ENCODE data around the gene GALNT14. TPM values are rescaled to one million over a fixed set of nuclear protein-coding genes. Genes with fewer than 3 reads are reported as not detected.

The GALNT14 gene
- total RNA-seq, 4 donors from 2014 or later: 0.15 to 0.62 (median 0.35) TPM; not detected in 1

GRCh38 chr2:31051258-31052140, 86.7 kb downstream of the GALNT14 start:
- ATAC-seq: no peak
- no peak overlapping the region for H3K4me3 ChIP-seq
- H3K36me3 ChIP-seq: no peaks in the 10 kb centered on the region
- no peak for TF ChIP-seq EP300 (IDR thresholded peaks at IDR 0.05)
- no peak for TF ChIP-seq POLR2A (IDR thresholded peaks at IDR 0.05)
- TF ChIP-seq POLR2AphosphoS5 (IDR thresholded peaks at IDR 0.05): no peak
- TF ChIP-seq CTCF (IDR thresholded peaks at IDR 0.05): no peak
- no peaks in the 10 kb centered on the region for H3K27me3 ChIP-seq
- H3K9me3 ChIP-seq: no peaks in the 10 kb centered on the region
- no peak overlapping the region for H3K27ac ChIP-seq
- H3K4me1 ChIP-seq: no peaks in the 10 kb centered on the region
- WGBS, 2 donors (ENCODE audit: low coverage in 1 of 2): 80 to 89% methylated on average over 4 to 5 of the region's 9 CpGs

- Histone ChIP-seq H3K36me3 (no peaks in the 10 kb centered on the region), H3K4me3 (no peak overlapping the region), H3K27ac (no peak overlapping the region), H3K4me1 (no peaks in the 10 kb centered on the region), H3K27me3 (no peaks in the 10 kb centered on the region), H3K9me3 (no peaks in the 10 kb centered on the region)
- no peak for ATAC-seq
- no peak for TF ChIP-seq EP300 (IDR thresholded peaks at IDR 0.05)
- TF ChIP-seq POLR2AphosphoS5 (IDR thresholded peaks at IDR 0.05): no peak
- TF ChIP-seq CTCF (IDR thresholded peaks at IDR 0.05): no peak
- no peak for TF ChIP-seq POLR2A (IDR thresholded peaks at IDR 0.05)
- WGBS, 2 donors (ENCODE audit: low coverage in 1 of 2): 64 to 92% methylated on average over 6 to 14 of the region's 14 CpGs
These were observed 88.2 kb downstream of the GALNT14 start for GRCh38 chr2:31049916-31050588.

- no peak overlapping the region for H3K4me3 ChIP-seq
- no peak for TF ChIP-seq POLR2A (IDR thresholded peaks at IDR 0.05)
- TF ChIP-seq EP300 (IDR thresholded peaks at IDR 0.05): no peak
- TF ChIP-seq POLR2AphosphoS5 (IDR thresholded peaks at IDR 0.05): no peak
- TF ChIP-seq CTCF (IDR thresholded peaks at IDR 0.05): no peak
- H3K4me1 ChIP-seq: no peaks in the 10 kb centered on the region
- no peak overlapping the region for H3K27ac ChIP-seq
- ATAC-seq: no peak
- H3K36me3 ChIP-seq: no peaks in the 10 kb centered on the region
- H3K9me3 ChIP-seq: no peaks in the 10 kb centered on the region
- no peaks in the 10 kb centered on the region for H3K27me3 ChIP-seq
- no CpG with 5 or more reads among the region's 3 CpGs for WGBS, 2 donors (ENCODE audit: low coverage in 1 of 2)
These were observed 89.0 kb downstream of the GALNT14 start for GRCh38 chr2:31049264-31049663.

- no peak for TF ChIP-seq POLR2AphosphoS5 (IDR thresholded peaks at IDR 0.05)
- Histone ChIP-seq H3K4me1 (no peaks in the 10 kb centered on the region), H3K9me3 (no peaks in the 10 kb centered on the region), H3K27me3 (no peaks in the 10 kb centered on the region), H3K36me3 (no peaks in the 10 kb centered on the region), H3K27ac (no peak overlapping the region), H3K4me3 (no peak overlapping the region)
- ATAC-seq: no peak
- 100% methylated on average over 1 of the region's 5 CpGs; no CpG with 5 or more reads in 1 of the 2 donors for WGBS, 2 donors (ENCODE audit: low coverage in 1 of 2)
These were observed 90.6 kb downstream of the GALNT14 start for GRCh38 chr2:31047599-31047998.

GRCh38 chr2:31038385-31038784, 99.9 kb downstream of the GALNT14 start:
- no peaks in the 10 kb centered on the region for H3K27me3 ChIP-seq
- 60 to 85% methylated on average over 1 to 3 of the region's 4 CpGs for WGBS, 2 donors (ENCODE audit: low coverage in 1 of 2)
- no peak for ATAC-seq
- no peak overlapping the region for H3K27ac ChIP-seq
- H3K9me3 ChIP-seq: peaks cover 0 to 34% (median 0%) of the 10 kb centered on the region in 3 donors
- H3K4me1 ChIP-seq: no peaks in the 10 kb centered on the region
- H3K4me3 ChIP-seq: no peak overlapping the region
- TF ChIP-seq EP300 (IDR thresholded peaks at IDR 0.05) (no peak), POLR2A (IDR thresholded peaks at IDR 0.05) (no peak), POLR2AphosphoS5 (IDR thresholded peaks at IDR 0.05) (no peak), CTCF (IDR thresholded peaks at IDR 0.05) (no peak)
- no peaks in the 10 kb centered on the region for H3K36me3 ChIP-seq

Measured in gastroesophageal sphincter (tissue), 4 donors.